NCI-H345 treated with DMSO at 0.1 percent for 48 hours (cell line): ENCODE results near the gene NR3C1.

Experiments
- DNase-seq: peaks from one replicate; lab custom pipeline; 2025; ENCODE audit not compliant: unreplicated experiment; lab: John Stamatoyannopoulos, UW

The NR3C1 gene

GRCh38 chr5:143399616-143400540 lies 3.6 kb downstream of the NR3C1 start:
- DNase-seq = no peak

DNA sequence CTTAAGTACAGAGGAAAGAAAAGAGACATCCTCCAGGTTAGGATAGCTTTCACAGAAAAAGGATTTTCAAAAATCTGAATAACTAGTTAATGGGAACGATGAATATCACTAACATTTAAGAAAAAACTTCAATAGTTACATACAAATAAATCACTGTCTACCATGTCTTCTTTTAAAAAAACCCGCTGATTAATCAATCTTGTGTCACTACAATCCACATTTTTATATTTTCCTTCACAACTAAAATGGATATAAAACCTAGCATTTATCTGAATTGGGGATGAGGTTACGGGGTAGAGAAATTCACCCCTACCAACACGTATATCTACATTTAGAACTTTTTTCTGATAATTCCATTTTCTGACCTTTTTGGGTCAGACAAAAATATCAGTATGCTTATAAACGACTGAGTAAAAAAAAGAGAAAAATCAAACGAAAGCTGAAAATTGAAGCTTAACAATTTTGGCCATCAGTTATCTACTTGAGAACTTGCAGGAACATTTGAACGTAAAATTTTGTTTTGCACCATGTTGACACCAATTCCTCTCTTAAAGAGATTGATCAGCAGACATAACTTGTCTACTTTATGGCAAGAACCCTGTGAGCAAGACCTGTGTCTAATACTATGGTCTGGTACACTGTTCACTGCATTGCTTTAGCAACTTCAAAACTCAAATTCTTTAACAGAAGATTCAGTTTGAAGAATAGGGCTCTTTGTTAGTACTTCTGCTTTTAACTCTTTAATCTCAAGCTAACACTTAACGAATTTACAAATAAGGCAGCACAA lies 4.8 kb downstream of the NR3C1 start:
- no peak for DNase-seq

DNA sequence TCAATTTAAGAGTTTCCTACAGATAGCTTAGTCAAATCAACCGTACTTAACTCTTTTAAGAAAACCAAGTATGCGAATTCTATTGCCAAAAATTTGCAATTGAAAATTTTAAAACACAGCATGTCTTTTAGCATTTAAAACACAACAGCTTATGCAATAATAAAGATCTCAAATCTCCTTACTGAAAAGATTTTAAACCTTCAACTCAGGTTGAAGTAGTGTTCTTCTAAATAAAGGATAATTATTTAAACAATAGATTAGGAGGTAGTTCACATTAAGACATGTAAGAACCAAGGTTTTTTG lies 5.5 kb downstream of the NR3C1 start:
- DNase-seq = no peak

- no peak for DNase-seq
Observed at GRCh38 chr5:143397302-143398052, 6.0 kb downstream of the NR3C1 start.

- no peak for DNase-seq
Observed at GRCh38 chr5:143396353-143396940, 7.0 kb downstream of the NR3C1 start.

DNA sequence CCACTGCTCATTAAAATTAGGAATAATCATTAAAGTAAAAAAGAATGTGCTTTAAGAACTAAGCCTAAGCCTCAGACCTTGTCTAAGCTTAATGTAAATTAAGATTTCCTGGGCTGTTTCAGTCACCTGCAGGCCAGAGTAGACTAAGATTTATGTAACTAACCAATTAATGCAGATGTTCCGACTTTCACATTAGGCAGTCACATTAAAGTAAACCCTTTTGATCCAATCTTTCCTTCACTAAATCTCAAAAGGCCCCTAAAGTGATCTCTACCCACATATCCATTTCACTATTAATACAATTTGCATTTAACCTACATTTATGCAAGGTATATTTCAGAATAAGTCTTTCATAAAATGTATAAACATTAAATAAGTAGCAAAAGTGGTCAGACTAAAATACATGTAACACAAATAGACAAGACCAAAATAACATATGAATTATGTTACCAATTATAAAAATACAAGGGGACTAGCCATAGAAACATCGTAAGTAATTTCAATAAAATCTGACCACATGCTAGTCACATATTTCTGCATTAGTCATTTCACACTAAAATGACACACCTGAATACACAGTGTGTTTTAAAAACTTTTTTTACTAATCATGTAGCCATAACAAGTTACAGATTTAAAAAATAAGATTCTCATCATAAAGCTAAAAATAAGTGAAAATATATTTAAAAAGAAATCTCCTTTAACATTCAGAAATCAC lies 7.7 kb downstream of the NR3C1 start:
- no peak for DNase-seq

- no peak for DNase-seq
Observed at GRCh38 chr5:143393524-143393923, 10.0 kb downstream of the NR3C1 start.

GRCh38 chr5:143390941-143391340 lies 12.5 kb downstream of the NR3C1 start:
- DNase-seq = no peak

DNA sequence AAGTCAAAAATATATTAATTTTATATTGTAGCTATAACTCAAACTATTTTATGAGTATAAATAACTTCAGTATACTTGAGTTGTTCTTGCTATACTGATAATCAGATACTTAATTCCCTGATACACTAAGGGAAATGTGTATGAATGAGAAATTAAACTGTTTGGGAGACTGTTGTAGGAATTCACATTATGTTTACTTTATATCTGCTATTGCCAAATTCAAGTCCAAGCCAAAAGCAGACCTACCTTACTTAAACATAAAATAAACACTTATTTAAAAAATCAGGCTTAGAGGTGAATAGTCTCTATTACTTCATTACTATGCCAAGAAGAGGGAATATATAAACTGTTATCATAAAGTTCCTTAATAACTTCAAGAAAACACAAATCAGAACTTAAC lies 13.2 kb downstream of the NR3C1 start:
- DNase-seq = no peak

DNA sequence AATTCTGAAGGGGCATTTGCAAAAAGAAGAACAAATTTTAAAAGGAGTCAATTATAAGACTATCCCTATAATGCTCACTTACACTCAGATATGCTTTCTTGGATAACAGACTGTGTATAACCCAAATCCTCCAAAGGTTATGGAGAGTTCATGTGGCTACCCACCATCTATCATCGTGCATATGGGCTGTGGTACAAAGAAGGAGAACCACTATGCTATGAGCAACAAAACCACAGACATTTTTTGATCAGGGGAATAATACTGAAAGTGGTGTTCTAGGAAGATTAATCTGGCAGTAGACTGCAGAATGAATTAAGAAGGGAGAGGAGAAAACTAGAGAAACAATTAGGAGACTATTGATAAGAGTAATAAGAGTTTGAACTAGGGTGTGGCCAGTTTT lies 16.8 kb downstream of the NR3C1 start:
- DNase-seq = no peak

- no peak for DNase-seq
Observed at GRCh38 chr5:143384865-143385657, 18.4 kb downstream of the NR3C1 start.

DNA sequence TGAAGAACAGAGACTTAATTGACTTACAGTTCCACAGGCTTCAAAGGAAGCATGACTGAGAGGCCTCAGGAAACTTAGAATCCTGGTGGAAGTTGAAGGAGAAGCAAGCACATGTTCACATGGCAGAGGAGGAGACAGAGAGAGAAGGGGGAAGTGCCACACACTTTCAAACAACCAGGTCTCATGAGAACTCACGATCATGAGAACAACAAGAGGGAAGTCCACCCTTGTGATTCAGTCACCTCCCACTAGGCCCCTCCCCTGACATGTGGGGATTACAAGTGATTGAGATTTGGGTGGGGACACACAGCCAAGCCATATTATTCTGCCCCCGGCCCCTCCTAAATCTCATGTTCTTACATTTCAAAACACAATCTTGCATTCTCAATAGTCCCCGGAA lies 19.5 kb downstream of the NR3C1 start:
- DNase-seq = no peak

DNA sequence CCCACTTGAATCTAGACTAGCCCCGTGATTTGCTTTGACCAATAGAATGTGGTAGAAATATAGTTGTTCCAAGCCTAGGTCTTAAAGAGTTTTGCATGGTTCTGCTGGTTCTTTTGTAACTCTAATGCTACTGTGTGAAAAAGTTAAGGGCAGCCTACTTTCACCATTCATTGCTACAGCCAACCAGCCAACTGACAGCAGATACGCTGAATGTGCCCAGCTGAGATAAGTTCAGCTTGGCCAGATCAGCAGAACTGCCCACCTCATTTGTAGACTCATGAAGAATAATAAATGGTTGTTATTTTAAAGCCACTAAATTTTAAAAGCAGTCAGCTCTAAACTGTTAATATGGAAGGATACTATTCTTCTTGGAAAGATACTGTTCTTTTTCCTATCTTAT lies 23.9 kb downstream of the NR3C1 start:
- DNase-seq = no peak

DNA sequence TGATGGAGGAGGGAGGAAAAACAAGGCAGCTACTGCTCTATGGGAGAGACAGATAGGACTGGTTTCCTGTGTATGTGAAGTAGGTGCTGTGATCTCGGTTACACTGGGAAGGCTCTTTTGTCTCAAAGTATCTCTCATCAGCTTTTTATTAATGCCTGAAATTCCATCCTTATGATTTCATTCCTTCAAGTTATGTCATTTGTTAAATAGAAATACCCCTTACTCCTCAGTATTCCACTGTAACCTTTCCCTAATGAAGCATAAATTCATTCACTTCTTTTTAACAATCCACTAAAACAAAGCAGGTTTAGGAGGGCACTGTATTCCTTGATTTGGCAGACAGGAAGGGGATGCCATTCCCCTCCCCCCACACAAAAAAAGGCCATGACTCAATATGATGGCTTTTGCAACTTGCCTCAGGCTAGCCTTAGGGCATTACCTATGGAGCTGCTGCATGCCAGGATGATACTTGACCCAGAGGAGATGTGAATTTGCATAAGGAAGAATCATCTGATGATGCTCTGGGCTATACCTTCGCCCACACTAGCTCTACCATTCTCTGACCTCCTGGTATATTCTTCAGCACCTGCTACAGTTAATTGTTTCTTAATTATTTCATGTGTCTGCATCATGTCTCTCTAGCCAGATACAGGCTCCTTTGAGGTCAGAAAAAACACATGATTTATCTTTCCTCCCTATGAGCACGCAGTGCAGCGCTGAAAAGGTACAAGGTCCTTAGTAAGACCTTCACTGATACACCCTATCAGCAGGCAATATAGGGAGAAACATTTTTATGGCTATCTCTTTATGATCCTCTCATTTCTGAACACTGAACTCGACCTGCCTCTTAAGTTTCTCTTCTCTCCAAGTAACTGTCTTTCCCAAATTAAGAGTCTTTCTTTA lies 26.3 kb downstream of the NR3C1 start:
- DNase-seq = no peak

- DNase-seq = no peak
Observed at GRCh38 chr5:143376195-143376779, 27.2 kb downstream of the NR3C1 start.

GRCh38 chr5:143374496-143375217 lies 28.8 kb downstream of the NR3C1 start:
- no peak for DNase-seq

- DNase-seq = no peak
Observed at GRCh38 chr5:143373076-143373475, 30.4 kb downstream of the NR3C1 start.
